GM19438 (cell line): ENCODE data around the gene STX4.
"Not testable (repeated sequence)": the region's sequence is repeated elsewhere in the genome, so short reads cannot be mapped to it uniquely, and the experiment has no call there.

Experiments
- ATAC-seq: cut with Tn5 transposase; IDR thresholded peaks from one replicate; pipeline ENCODE4 v1.9.1; 2021; ENCODE audit warnings: low read depth; ENCODE audit not compliant: unreplicated experiment

STX4 gene

GRCh38 chr16:31017756-31018155, 15.6 kb upstream of the STX4 start:
- not testable (repeated sequence) for ATAC-seq

- no peak for ATAC-seq
Observed at GRCh38 chr16:31020536-31020935, 12.8 kb upstream of the STX4 start.

GRCh38 chr16:31022544-31023251, 10.7 kb upstream of the STX4 start:
- no peak for ATAC-seq

GRCh38 chr16:31023252-31023602, 10.1 kb upstream of the STX4 start:
- no peak for ATAC-seq

GRCh38 chr16:31023627-31024226, 9.6 kb upstream of the STX4 start:
- no peak for ATAC-seq

- ATAC-seq = no peak
Observed at GRCh38 chr16:31025339-31025738, 8.0 kb upstream of the STX4 start.

- ATAC-seq = no peak
Observed at GRCh38 chr16:31029272-31029671, 4.1 kb upstream of the STX4 start.

GRCh38 chr16:31031276-31031675, 2.1 kb upstream of the STX4 start:
- ATAC-seq = no peak

GRCh38 chr16:31033709-31034492, 543 bp downstream of the STX4 start:
- ATAC-seq = peak; percentile 39

GRCh38 chr16:31036691-31037090, 3.3 kb downstream of the STX4 start:
- no peak for ATAC-seq

GRCh38 chr16:31038993-31039392, 5.6 kb downstream of the STX4 start:
- ATAC-seq = no peak

- no peak for ATAC-seq
Observed at GRCh38 chr16:31042866-31043265, 9.5 kb downstream of the STX4 start.

- ATAC-seq = no peak
Observed at GRCh38 chr16:31043352-31043751, 10.0 kb downstream of the STX4 start.

GRCh38 chr16:31043898-31044481, 10.6 kb downstream of the STX4 start:
- ATAC-seq = no peak

- no peak for ATAC-seq
Observed at GRCh38 chr16:31050280-31051030, 17.1 kb downstream of the STX4 start.

- no peak for ATAC-seq
Observed at GRCh38 chr16:31052114-31052513, 18.8 kb downstream of the STX4 start.

- no peak for ATAC-seq
Observed at GRCh38 chr16:31055613-31056012, 22.3 kb downstream of the STX4 start.

- ATAC-seq = no peak
Observed at GRCh38 chr16:31061126-31061812, 27.9 kb downstream of the STX4 start.

- no peak for ATAC-seq
Observed at GRCh38 chr16:31061813-31062440, 28.6 kb downstream of the STX4 start.

- ATAC-seq = no peak
Observed at GRCh38 chr16:31063495-31063842, 30.1 kb downstream of the STX4 start.
